HepG2 (cell line): ENCODE measurements around the gene CASP5. TPM values are rescaled to one million over a fixed set of nuclear protein-coding genes. Genes with fewer than 3 reads are reported as not detected.
A peak's percentile ranks its signal among the peaks of the same experiment; 100 is the strongest.

Experiments used
- ATAC-seq: fragments of 200-7000 bp; cut with Tn5 transposase; 3 replicates; pipeline ENCODE4 v1.9.1; 2020; ENCODE audit warnings: mild to moderate bottlenecking, moderate library complexity
- BruUV-seq: library from RNA; stranded (reverse); fragments of 400-500 nt; replicated peaks from 2 replicates; lab custom pipeline; 2021; lab: Mats Ljungman, UMichigan
- CTCF ChIA-PET: fragments of 300-600 bp; formaldehyde crosslinking; extraction: SDS; loops from one replicate; lab custom pipeline; 2021; ENCODE audit warnings: low total read pairs, inconsistent platforms, low intra/inter-chr PET ratio; lab: Yijun Ruan, JAX
- POLR2A ChIA-PET: fragments of 350-600 bp; sonication (Branson Sonifier 250); formaldehyde crosslinking; loops from one replicate; lab custom pipeline; 2020; ENCODE audit warnings: antibody characterized with exemption, inconsistent platforms; lab: Yijun Ruan, JAX
- DNase-seq: peaks from one replicate; pipeline ENCODE4 v3.0.0-alpha.2; 2015; ENCODE audit warnings: low spot score
- FAIRE-seq: peaks from 3 replicates; lab custom pipeline; 2011; peaks lifted over from hg19 to GRCh38; lab: Jason Lieb, UNC
- H2AFZ ChIP-seq: one replicate; pipeline ENCODE4 v1.6.1; 2011; ENCODE audit warnings: low read length, inconsistent platforms
- H3K27ac ChIP-seq: fragments of 300-600 bp; 3 replicates; pipeline ENCODE4 v1.8.0; 2011; ENCODE audit warnings: mixed run types, mild to moderate bottlenecking, mixed read lengths, low read length, inconsistent platforms; ENCODE audit not compliant: insufficient read depth; ENCODE audit errors: extremely low read length
- H3K27me3 ChIP-seq, 2 experiments: fragments of 200-600 bp in 1 of 2; 2 replicates in 1 of 2; 3 replicates in 1 of 2; pipeline versions ENCODE4 v1.6.0 to v1.8.0; 2011; ENCODE audit warnings: low read length in 2 of 2, mild to moderate bottlenecking in 2 of 2, moderate library complexity in 2 of 2, inconsistent platforms in 1 of 2; ENCODE audit not compliant: insufficient read depth in 2 of 2, control insufficient read depth in 1 of 2
- H3K36me3 ChIP-seq, 2 experiments: fragments of 200-600 bp in 1 of 2; replicated peaks in 1 of 2; 2 replicates in 1 of 2; 3 replicates in 1 of 2; pipeline versions ENCODE4 v1.5.1 to v1.8.0; 2011; ENCODE audit warnings: low read length in 2 of 2, inconsistent platforms in 1 of 2; ENCODE audit not compliant: insufficient read depth in 2 of 2, control insufficient read depth in 1 of 2
- H3K4me1 ChIP-seq: 2 replicates; pipeline ENCODE4 v1.5.1; 2012; ENCODE audit warnings: low read length, inconsistent platforms; ENCODE audit not compliant: insufficient read depth
- H3K4me2 ChIP-seq: 2 replicates; pipeline ENCODE4 v1.6.0; 2011; ENCODE audit warnings: low read depth, low read length, inconsistent platforms
- H3K4me3 ChIP-seq, 3 experiments: fragments of 200-600 bp in 1 of 3; sonication (generic), shearing (Covaris generic) in 1 of 3; replicated peaks in 1 of 3; 2 replicates each; pipeline ENCODE4 v1.5.1; 2011 to 2016; ENCODE audit warnings: low read length in 3 of 3, inconsistent platforms in 2 of 3, low read depth in 2 of 3, mild to moderate bottlenecking in 2 of 3, control low read depth in 1 of 3, mixed read lengths in 1 of 3; ENCODE audit not compliant: insufficient read depth in 1 of 3
- H3K79me2 ChIP-seq: one replicate; pipeline ENCODE4 v1.6.1; 2011; ENCODE audit warnings: low read length, inconsistent platforms; ENCODE audit not compliant: insufficient read depth
- H3K9ac ChIP-seq: 2 replicates; pipeline ENCODE4 v1.6.0; 2011; ENCODE audit warnings: mild to moderate bottlenecking, low read depth, low read length, inconsistent platforms; ENCODE audit not compliant: insufficient read depth
- H3K9me3 ChIP-seq: 2 replicates; pipeline ENCODE4 v1.5.1; 2012; ENCODE audit warnings: mild to moderate bottlenecking, low read length
- H4K20me1 ChIP-seq: 2 replicates; pipeline ENCODE4 v1.6.0; 2011; ENCODE audit warnings: inconsistent platforms, mild to moderate bottlenecking, low read length, moderate library complexity; ENCODE audit not compliant: insufficient read depth
- CEBPB ChIP-seq: IDR thresholded peaks from 2 replicates; pipeline ENCODE4 v1.6.1; 2011; ENCODE audit warnings: low read depth, low read length, improper control_type of control experiment, borderline replicate concordance
- CENPBD1 ChIP-seq: sonication (generic); formaldehyde crosslinking; IDR thresholded peaks from 2 replicates; pipeline ENCODE4 v1.8.0; 2022; ENCODE audit warnings: missing genetic modification reagents, low read depth, mild to moderate bottlenecking, borderline replicate concordance
- CHD2 ChIP-seq: IDR thresholded peaks from 2 replicates; pipeline ENCODE4 v1.6.1; 2011; ENCODE audit warnings: low read depth, low read length, improper control_type of control experiment
- CREBL2 ChIP-seq: sonication (generic); formaldehyde crosslinking; IDR thresholded peaks from 2 replicates; pipeline ENCODE4 v1.8.1; 2023; ENCODE audit warnings: missing genetic modification reagents, mild to moderate bottlenecking, borderline replicate concordance
- CTCF ChIP-seq: sonication (generic); formaldehyde crosslinking; IDR thresholded peaks from 2 replicates; pipeline ENCODE4 v1.5.0; 2020; ENCODE audit warnings: mild to moderate bottlenecking, missing genetic modification reagents, moderate library complexity
- ETV6 ChIP-seq: sonication (generic); formaldehyde crosslinking; conservative IDR thresholded peaks from 2 replicates; pipeline ENCODE4 v1.4.0; 2020; ENCODE audit warnings: missing genetic modification reagents
- HDAC1 ChIP-seq: sonication (generic); formaldehyde crosslinking; IDR thresholded peaks from 2 replicates; pipeline ENCODE4 v1.5.1; 2020; ENCODE audit warnings: mild to moderate bottlenecking, missing genetic modification reagents
- IRF1 ChIP-seq: sonication (generic); formaldehyde crosslinking; IDR thresholded peaks from 2 replicates; pipeline ENCODE4 v1.4.0; 2020; ENCODE audit warnings: low read depth, mild to moderate bottlenecking, missing genetic modification reagents
- KLF15 ChIP-seq: sonication (generic); formaldehyde crosslinking; IDR thresholded peaks from 2 replicates; pipeline ENCODE4 v1.8.1; 2023; ENCODE audit warnings: borderline replicate concordance, mild to moderate bottlenecking, inconsistent platforms, missing genetic modification reagents, mixed read lengths
- MAFF ChIP-seq: IDR thresholded peaks from 2 replicates; pipeline ENCODE4 v1.6.1; 2011; ENCODE audit warnings: low read depth, low read length, improper control_type of control experiment
- NBN ChIP-seq: fragments of 450-650 bp; conservative IDR thresholded peaks from 2 replicates; pipeline ENCODE4 v1.6.1; 2017
- PTBP1 ChIP-seq: fragments of 200-400 bp; formaldehyde crosslinking; IDR thresholded peaks from 2 replicates; pipeline ENCODE4 v1.6.1; 2018; ENCODE audit warnings: low read length, low read depth; ENCODE audit not compliant: poor library complexity, severe bottlenecking
- RARA ChIP-seq: IDR thresholded peaks from 2 replicates; pipeline ENCODE4 v1.6.1; 2016; ENCODE audit warnings: missing genetic modification reagents, missing compliant biosample characterization
- RFX5 ChIP-seq: IDR thresholded peaks from 2 replicates; pipeline ENCODE4 v1.6.1; 2011; ENCODE audit warnings: low read depth, low read length, improper control_type of control experiment
- SOX5 ChIP-seq: IDR thresholded peaks from 2 replicates; pipeline ENCODE4 v1.6.1; 2016; ENCODE audit warnings: borderline replicate concordance
- STAG1 ChIP-seq: sonication (generic); formaldehyde crosslinking; IDR thresholded peaks from 2 replicates; pipeline ENCODE4 v1.4.0; 2020; ENCODE audit warnings: missing genetic modification reagents
- TBX2 ChIP-seq: sonication (generic); formaldehyde crosslinking; IDR thresholded peaks from 2 replicates; pipeline ENCODE4 v1.5.0; 2020; ENCODE audit warnings: missing genetic modification reagents, mild to moderate bottlenecking, borderline replicate concordance
- ZBTB26 ChIP-seq: IDR thresholded peaks from 2 replicates; pipeline ENCODE4 v1.6.1; 2016; ENCODE audit warnings: missing compliant biosample characterization, missing genetic modification reagents, borderline replicate concordance
- ZKSCAN1 ChIP-seq: fragments of 150-350 bp; IDR thresholded peaks from 2 replicates; pipeline ENCODE4 v1.6.1; 2014; ENCODE audit warnings: low read length
- ZMAT5 ChIP-seq: sonication (generic); formaldehyde crosslinking; IDR thresholded peaks from 2 replicates; pipeline ENCODE4 v1.5.0; 2020; ENCODE audit warnings: mild to moderate bottlenecking, low read depth, missing genetic modification reagents, borderline replicate concordance
- ZMYM4 ChIP-seq: sonication (generic); formaldehyde crosslinking; IDR thresholded peaks from 2 replicates; pipeline ENCODE4 v1.8.1; 2023; ENCODE audit warnings: mild to moderate bottlenecking, missing genetic modification reagents
- ZNF589 ChIP-seq: sonication (generic); formaldehyde crosslinking; conservative IDR thresholded peaks from 2 replicates; pipeline ENCODE4 v1.8.0; 2022; ENCODE audit warnings: mild to moderate bottlenecking, moderate library complexity, missing genetic modification reagents
- ZNF75D ChIP-seq: sonication (generic); formaldehyde crosslinking; IDR thresholded peaks from 2 replicates; pipeline ENCODE4 v1.8.1; 2023; ENCODE audit warnings: missing genetic modification reagents, mild to moderate bottlenecking, borderline replicate concordance
- WGBS: methylation state at CpG from one replicate; pipeline ENCODE4 v1.1.6; 2017; ENCODE audit warnings: low lambda C conversion rate; 5-methylcytosine and 5-hydroxymethylcytosine counted together
- in situ Hi-C: cut with HindIII; loops from 2 replicates; pipeline ENCODE4 v1.10.0; 2017; ENCODE audit warnings: low pct_unique_long_range_greater_than_20kb; ENCODE audit not compliant: extremely low pct_ligation_motif_present
- intact Hi-C: fragments of 100-400 bp; cut with micrococcal nuclease; formaldehyde crosslinking; loops from one replicate; pipeline ENCODE4 v1.10.0; 2022; ENCODE audit not compliant: unreplicated experiment
- polyA plus RNA-seq, 8 experiments: library from polyadenylated mRNA; depleted of rRNA in 3 of 8; stranded (reverse) in 7 of 8; unstranded in 1 of 8; fragments of >200 nt; fragmentation: Illumina TruSeq in 4 of 8; extraction: Trizol in 4 of 8; gene quantifications; 2 replicates each; pipeline versions ENCODE4 v1.2.1 to v1.2.3, GENCODE V29; 2011 to 2016; ENCODE audit warnings: low read depth in 4 of 8, missing spikeins in 1 of 8, mixed read lengths in 1 of 8; ENCODE audit not compliant: insufficient read depth in 1 of 8
- total RNA-seq, 5 experiments: library from RNA; depleted of rRNA; stranded (reverse); fragments of >200 nt; fragmentation: Illumina TruSeq; extraction: Trizol; gene quantifications; 2 replicates each; pipeline ENCODE4 v1.2.3, GENCODE V29; 2016; ENCODE audit warnings: low read depth in 1 of 5

Gene CASP5
- total and polyA plus RNA-seq, 2 of the 13 experiments (the other 11 are each of a cell fraction or from before 2014, with no cell fraction given), result not detected

- Histone ChIP-seq H3K36me3 (no peaks in the 10 kb centered on the region), H3K4me2 (no peak overlapping the region), H3K4me1 (peaks cover 39% of the 10 kb centered on the region), H2AFZ (no peak overlapping the region), H3K27ac (no peak overlapping the region), H3K9ac (no peak overlapping the region), H3K27me3 (no peaks in the 10 kb centered on the region), H3K79me2 (no peaks in the 10 kb centered on the region), H3K4me3 (no peak overlapping the region), H3K9me3 (no peaks in the 10 kb centered on the region), H4K20me1 (no peaks in the 10 kb centered on the region)
- FAIRE-seq, result no peak
- intact Hi-C loops (loop anchor here (5.0 kb wide), 1 partner anchor 132 kb away; no protein-coding TSS in a partner anchor), in situ Hi-C loops (no loop called here)
- DNase-seq, result no peak
- POLR2A ChIA-PET, result no interaction called here
- no TSS peak for BruUV-seq
- no peak; the same call in 2 of the 3 replicates for ATAC-seq
- 47% methylated on average over 7 of the region's 7 CpGs for WGBS
- CTCF ChIA-PET, result no interaction called here
- TF ChIP-seq ZNF589 (no peak), TBX2 (CRISPR knock-in tag) (no peak), ETV6 (no peak), ZBTB26 (CRISPR knock-in tag) (no peak), MAFF (no peak), ZKSCAN1 (no peak), NBN (no peak), ZMYM4 (CRISPR knock-in tag) (peak; percentile 33; the same call in 1 of the 2 replicates), CHD2 (no peak), HDAC1 (no peak), CREBL2 (no peak), CTCF (CRISPR knock-in tag) (peak; percentile 65), IRF1 (CRISPR knock-in tag) (no peak), ZMAT5 (no peak), STAG1 (CRISPR knock-in tag) (peak; percentile 41), ZNF75D (no peak), CENPBD1 (CRISPR knock-in tag) (no peak), SOX5 (CRISPR knock-in tag) (no peak), PTBP1 (no peak), CEBPB (no peak), KLF15 (no peak), RFX5 (no peak), RARA (CRISPR knock-in tag) (no peak)
These were observed 22.2 kb downstream of the CASP5 start for GRCh38 chr11:105000797-105001196.
